Measurements from ENCODE around the gene ZNF385A. TPM values are rescaled to one million over a fixed set of nuclear protein-coding genes. Genes with fewer than 3 reads are reported as not detected.

The ZNF385A gene
- total and polyA plus RNA-seq, 7 experiments from 2014 or later, result 0.39 to 69.9 (median 1.4) TPM

DNA sequence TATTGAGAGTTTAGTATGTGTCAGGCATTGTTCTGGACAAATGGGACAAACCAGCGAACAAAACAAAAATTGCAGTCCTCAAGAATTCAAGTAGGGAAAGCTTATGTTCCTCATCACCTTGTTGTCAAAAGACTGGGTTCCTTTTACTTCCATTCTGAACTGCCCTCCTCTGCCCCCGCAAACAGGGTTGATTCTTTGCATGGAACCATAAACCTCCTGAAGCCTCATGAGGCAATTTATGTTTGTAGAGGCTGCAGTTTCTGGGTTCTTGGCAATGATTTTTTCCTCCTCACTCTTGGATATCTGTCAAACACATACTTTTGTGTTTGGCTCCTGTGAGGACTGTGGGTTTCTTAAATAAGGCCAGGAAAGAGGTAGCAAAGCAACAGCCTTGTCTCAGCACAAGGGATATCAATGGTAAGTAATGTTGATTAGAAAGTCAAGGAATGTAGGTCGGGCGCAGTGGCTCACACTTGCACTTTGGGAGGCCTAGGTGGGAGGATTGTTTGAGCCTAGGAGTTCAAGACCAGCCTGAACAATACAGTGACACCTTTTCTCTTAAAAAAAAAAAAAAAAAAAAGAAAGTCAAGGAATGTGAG is 45.7 kb downstream of the ZNF385A start:
- Histone ChIP-seq H3K4me3 (ENCODE audit: low read length) (no peak overlapping the region), H3K9me3 (ENCODE audit: control insufficient read depth in 2 of 3, low read length in 3 of 3) (no peaks in the 10 kb centered on the region), H3K27me3 (ENCODE audit: control insufficient read depth in 2 of 2, insufficient read depth in 2 of 2, low read length in 2 of 2) (no peaks in the 10 kb centered on the region), H3K36me3 (ENCODE audit: control insufficient read depth in 2 of 3, insufficient read depth in 3 of 3, low read length in 3 of 3) (peaks cover 11 to 35% (median 17%) of the 10 kb centered on the region in 3 experiments), H3K27ac (ENCODE audit: low read depth, low read length) (no peak overlapping the region), H3K4me1 (ENCODE audit: control insufficient read depth in 2 of 2, insufficient read depth in 2 of 2, low read length in 2 of 2) (peaks cover 0 to under 1% of the 10 kb centered on the region in 2 donors)
- H3K27ac Mint-ChIP-seq, result peak overlapping the region in 1 of 9 donors; percentile 42
- intact Hi-C loops (cut with micrococcal nuclease), result no loop called here
- H3K9me3 Mint-ChIP-seq, result no peaks in the 10 kb centered on the region
- H3K4me1 Mint-ChIP-seq, result peaks cover 2 to 52% (median 26%) of the 10 kb centered on the region in 7 donors
- ChIA-PET POLR2A (no interaction called here), CTCF (interaction anchor here (1.3 kb wide), 1 partner anchor 14 kb away, joined by 3 read pairs; the partner anchor contains the start of gene COPZ1)
- H3K4me3 Mint-ChIP-seq, result no peak overlapping the region
- ATAC-seq, result no peak
- peaks cover 4 to 37% (median 23%) of the 10 kb centered on the region in 5 donors for H3K36me3 Mint-ChIP-seq
- no peak for DNase-seq
- H3K27me3 Mint-ChIP-seq, result no peaks in the 10 kb centered on the region

DNA sequence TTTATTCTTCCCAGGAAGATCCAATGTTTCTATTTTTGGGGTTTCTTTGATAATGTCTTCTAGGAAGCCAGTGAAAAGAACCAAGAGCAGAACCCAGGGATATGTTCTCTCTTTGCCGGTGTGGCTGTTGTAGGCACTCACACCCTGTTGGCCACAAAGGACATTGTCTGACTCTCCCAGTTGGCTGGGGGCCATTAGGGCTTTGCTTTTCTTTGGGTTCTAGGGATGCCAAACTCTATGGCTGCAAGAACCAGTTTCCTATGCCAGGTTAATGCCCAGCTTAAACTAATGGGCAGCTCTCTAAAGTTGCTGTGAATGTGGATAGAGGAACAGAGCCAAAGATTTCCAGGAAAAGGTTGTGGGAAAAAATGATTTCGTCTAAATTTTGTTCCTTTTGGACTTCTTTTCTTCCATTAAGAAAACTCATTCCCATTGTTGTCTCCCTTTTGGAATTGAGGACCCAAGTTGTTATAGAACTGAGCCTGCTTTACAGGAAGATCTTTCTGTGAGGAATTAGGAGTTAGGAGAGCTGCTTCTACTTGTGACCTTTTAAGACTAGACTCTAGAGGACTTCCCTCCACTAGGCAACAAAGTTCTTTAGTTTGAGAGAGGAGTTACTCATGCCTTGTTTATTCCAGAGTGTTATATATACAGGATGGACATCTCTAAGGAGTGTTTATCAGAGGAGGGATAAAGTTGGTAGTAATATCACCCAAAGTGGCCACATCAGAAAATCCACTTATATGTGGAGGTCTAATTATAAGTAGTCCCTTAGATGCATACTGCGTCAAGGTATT is 46.5 kb downstream of the ZNF385A start:
- H3K36me3 ChIP-seq (ENCODE audit: control insufficient read depth in 2 of 3, insufficient read depth in 3 of 3, low read length in 3 of 3), result peaks cover 7 to 27% (median 10%) of the 10 kb centered on the region in 3 experiments
- Mint-ChIP-seq H3K4me3 (no peak overlapping the region), H3K4me1 (peaks cover 5 to 60% (median 32%) of the 10 kb centered on the region in 7 donors), H3K27me3 (no peaks in the 10 kb centered on the region), H3K9me3 (no peaks in the 10 kb centered on the region), H3K27ac (peak overlapping the region in 2 of 9 donors; percentile 19 to 25), H3K36me3 (peaks cover 4 to 31% (median 21%) of the 10 kb centered on the region in 5 donors)
- no peaks in the 10 kb centered on the region for H3K9me3 ChIP-seq (ENCODE audit: control insufficient read depth in 2 of 3, low read length in 3 of 3)
- ChIA-PET CTCF (interaction anchor here (1.0 to 1.7 kb wide), 4 partner anchors 9 to 73 kb away, joined by 3 to 5 read pairs (median 4); partner anchors contain the start of gene COPZ1), POLR2A (interaction anchor here (1.2 kb wide), 1 partner anchor 11 kb away, joined by 6 read pairs; no protein-coding TSS in a partner anchor)
- H3K4me3 ChIP-seq (ENCODE audit: low read length), result no peak overlapping the region
- intact Hi-C loops (cut with micrococcal nuclease), result loop anchor here in 1 of 2 donors (2.0 kb wide), 1 partner anchor 15 kb away; no protein-coding TSS in a partner anchor
- no peaks in the 10 kb centered on the region for H3K27me3 ChIP-seq (ENCODE audit: control insufficient read depth in 2 of 2, insufficient read depth in 2 of 2, low read length in 2 of 2)
- no peak for DNase-seq
- peaks cover 4 to 8% of the 10 kb centered on the region in 2 donors for H3K4me1 ChIP-seq (ENCODE audit: control insufficient read depth in 2 of 2, insufficient read depth in 2 of 2, low read length in 2 of 2)
- ATAC-seq, result no peak
- H3K27ac ChIP-seq (ENCODE audit: low read depth, low read length), result no peak overlapping the region

GRCh38 chr12:54337280-54337842 is 47.2 kb downstream of the ZNF385A start:
- CTCF ChIA-PET, result interaction anchor here (1.0 to 1.7 kb wide), 7 partner anchors 9 to 72 kb away, joined by 3 to 5 read pairs (median 4); partner anchors contain the start of gene COPZ1
- intact Hi-C loops (cut with micrococcal nuclease), result loop anchor here in 1 of 2 donors (2.0 kb wide), 1 partner anchor 15 kb away; no protein-coding TSS in a partner anchor

GRCh38 chr12:54333420-54334034 is 51.0 kb downstream of the ZNF385A start:
- Histone ChIP-seq H3K27ac (ENCODE audit: low read depth, low read length) (no peak overlapping the region), H3K4me3 (ENCODE audit: low read length) (no peak overlapping the region), H3K36me3 (ENCODE audit: control insufficient read depth in 2 of 3, insufficient read depth in 3 of 3, low read length in 3 of 3) (no peaks in the 10 kb centered on the region), H3K4me1 (ENCODE audit: control insufficient read depth in 2 of 2, insufficient read depth in 2 of 2, low read length in 2 of 2) (peaks cover 17 to 48% of the 10 kb centered on the region in 2 donors), H3K9me3 (ENCODE audit: control insufficient read depth in 2 of 3, low read length in 3 of 3) (no peaks in the 10 kb centered on the region), H3K27me3 (ENCODE audit: control insufficient read depth in 2 of 2, insufficient read depth in 2 of 2, low read length in 2 of 2) (no peaks in the 10 kb centered on the region)
- H3K4me1 Mint-ChIP-seq, result peaks cover 30 to 85% (median 54%) of the 10 kb centered on the region in 7 donors
- H3K36me3 Mint-ChIP-seq, result peaks cover 0 to 8% (median 3%) of the 10 kb centered on the region in 5 donors
- H3K4me3 Mint-ChIP-seq, result peak overlapping the region in 8 of 10 donors; percentile 9 to 48 (median 23)
- DNase-seq (no peak), ATAC-seq (no peak)
- intact Hi-C loops (cut with micrococcal nuclease), result no loop called here
- POLR2A ChIA-PET, result interaction anchor here (0.7 to 4.8 kb wide), 5 partner anchors 9 to 1024 kb away, joined by 3 to 32 read pairs (median 4); partner anchors contain the start of gene COPZ1
- CTCF ChIA-PET, result interaction anchor here (0.8 to 2.7 kb wide), 4 partner anchors 9 to 106 kb away, joined by 3 to 13 read pairs (median 6); partner anchors contain the start of gene COPZ1
- H3K27ac Mint-ChIP-seq, result peak overlapping the region in 6 of 9 donors; percentile 5 to 73 (median 26)
- H3K27me3 Mint-ChIP-seq, result no peaks in the 10 kb centered on the region
- no peaks in the 10 kb centered on the region for H3K9me3 Mint-ChIP-seq

More at GRCh38 chr12:54337280-54337842, 47.2 kb downstream of the ZNF385A start:
- no peaks in the 10 kb centered on the region for H3K9me3 Mint-ChIP-seq
- no peak overlapping the region for H3K4me3 Mint-ChIP-seq
- ATAC-seq, result no peak
- Histone ChIP-seq H3K9me3 (ENCODE audit: control insufficient read depth in 2 of 3, low read length in 3 of 3) (no peaks in the 10 kb centered on the region), H3K27me3 (ENCODE audit: control insufficient read depth in 2 of 2, insufficient read depth in 2 of 2, low read length in 2 of 2) (no peaks in the 10 kb centered on the region), H3K27ac (ENCODE audit: low read depth, low read length) (no peak overlapping the region), H3K4me1 (ENCODE audit: control insufficient read depth in 2 of 2, insufficient read depth in 2 of 2, low read length in 2 of 2) (peaks cover 4 to 13% of the 10 kb centered on the region in 2 donors), H3K36me3 (ENCODE audit: control insufficient read depth in 2 of 3, insufficient read depth in 3 of 3, low read length in 3 of 3) (peaks cover 4 to 20% (median 5%) of the 10 kb centered on the region in 3 experiments), H3K4me3 (ENCODE audit: low read length) (no peak overlapping the region)
- H3K27ac Mint-ChIP-seq, result peak overlapping the region in 2 of 9 donors; percentile 19 to 25
- peaks cover 4 to 25% (median 17%) of the 10 kb centered on the region in 5 donors for H3K36me3 Mint-ChIP-seq
- no peak for DNase-seq
- no peaks in the 10 kb centered on the region for H3K27me3 Mint-ChIP-seq
- POLR2A ChIA-PET, result interaction anchor here (0.9 to 1.2 kb wide), 2 partner anchors 11 to 24 kb away, joined by 3 to 6 read pairs; no protein-coding TSS in a partner anchor
- H3K4me1 Mint-ChIP-seq, result peaks cover 7 to 66% (median 32%) of the 10 kb centered on the region in 7 donors

DNA sequence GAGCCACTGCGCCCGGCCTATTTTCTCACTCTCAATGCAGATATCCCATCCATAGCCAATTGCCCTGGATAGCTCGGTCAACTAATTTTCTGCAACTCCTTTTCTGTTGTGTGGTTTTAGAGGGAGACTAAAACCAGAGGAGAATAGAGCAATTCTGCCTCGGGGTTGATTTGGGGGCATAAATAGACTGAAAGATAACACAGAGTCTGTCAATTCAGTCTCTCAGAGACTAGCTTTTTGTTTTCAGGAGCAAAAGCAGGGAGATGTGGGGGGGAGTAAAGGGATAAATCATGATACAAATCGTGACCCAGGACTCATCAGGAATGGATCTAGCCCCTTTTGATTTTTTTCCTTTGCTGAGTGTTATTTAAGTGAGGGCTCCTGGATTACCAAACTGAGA is 53.1 kb downstream of the ZNF385A start:
- Histone ChIP-seq H3K4me1 (ENCODE audit: control insufficient read depth in 2 of 2, insufficient read depth in 2 of 2, low read length in 2 of 2) (peaks cover 17 to 52% of the 10 kb centered on the region in 2 donors), H3K36me3 (ENCODE audit: control insufficient read depth in 2 of 3, insufficient read depth in 3 of 3, low read length in 3 of 3) (no peaks in the 10 kb centered on the region), H3K4me3 (ENCODE audit: low read length) (no peak overlapping the region), H3K27me3 (ENCODE audit: control insufficient read depth in 2 of 2, insufficient read depth in 2 of 2, low read length in 2 of 2) (no peaks in the 10 kb centered on the region), H3K9me3 (ENCODE audit: control insufficient read depth in 2 of 3, low read length in 3 of 3) (no peaks in the 10 kb centered on the region), H3K27ac (ENCODE audit: low read depth, low read length) (peak overlapping the region; percentile 46)
- H3K4me3 Mint-ChIP-seq, result peak overlapping the region in 7 of 10 donors; percentile 10 to 63 (median 34)
- H3K4me1 Mint-ChIP-seq, result peaks cover 32 to 83% (median 56%) of the 10 kb centered on the region in 7 donors
- no peak for DNase-seq
- H3K27ac Mint-ChIP-seq, result peak overlapping the region; percentile 70 to 95 (median 82)
- H3K36me3 Mint-ChIP-seq, result peaks cover 0 to 10% (median 3%) of the 10 kb centered on the region in 5 donors
- H3K27me3 Mint-ChIP-seq, result no peaks in the 10 kb centered on the region
- ChIA-PET CTCF (no interaction called here), POLR2A (interaction anchor here (1.3 to 4.8 kb wide), 3 partner anchors 22 to 51 kb away, joined by 5 to 32 read pairs (median 7); partner anchors contain the start of genes CBX5 and HNRNPA1)
- H3K9me3 Mint-ChIP-seq, result no peaks in the 10 kb centered on the region
- intact Hi-C loops (cut with micrococcal nuclease), result no loop called here
- no peak for ATAC-seq

Data from naive thymus-derived CD4-positive, alpha-beta T cell (primary cell).